ENCODE results near the gene ASB6. TPM values are rescaled to one million over a fixed set of nuclear protein-coding genes. Genes with fewer than 3 reads are reported as not detected.

ASB6 gene
- total RNA-seq, 1 donor from 2014 or later: 18.1 TPM

GRCh38 chr9:129650680-129651235, 8.8 kb upstream of the ASB6 start:
- Mint-ChIP-seq H3K4me3 (ENCODE audit: unreplicated experiment) (no peak overlapping the region), H3K9me3 (ENCODE audit: unreplicated experiment) (no peaks in the 10 kb centered on the region), H3K4me1 (ENCODE audit: unreplicated experiment) (peaks cover 27% of the 10 kb centered on the region), H3K27ac (ENCODE audit: unreplicated experiment) (no peak overlapping the region), H3K27me3 (ENCODE audit: unreplicated experiment) (no peaks in the 10 kb centered on the region), H3K36me3 (ENCODE audit: unreplicated experiment) (no peaks in the 10 kb centered on the region)
- no peak for TF ChIP-seq CTCF (IDR thresholded peaks at IDR 0.05)
- DNase-seq (ENCODE audit: extremely low spot score, unreplicated experiment): no peak

- no peak overlapping the region for H3K4me3 Mint-ChIP-seq (ENCODE audit: unreplicated experiment)
- no peak for DNase-seq (ENCODE audit: extremely low spot score, unreplicated experiment)
- H3K4me1 Mint-ChIP-seq (ENCODE audit: unreplicated experiment): peaks cover 27% of the 10 kb centered on the region
- TF ChIP-seq CTCF (IDR thresholded peaks at IDR 0.05): no peak
- H3K27me3 Mint-ChIP-seq (ENCODE audit: unreplicated experiment): no peaks in the 10 kb centered on the region
- H3K36me3 Mint-ChIP-seq (ENCODE audit: unreplicated experiment): no peaks in the 10 kb centered on the region
- H3K9me3 Mint-ChIP-seq (ENCODE audit: unreplicated experiment): no peaks in the 10 kb centered on the region
- peak overlapping the region; percentile 69 for H3K27ac Mint-ChIP-seq (ENCODE audit: unreplicated experiment)
Observed at GRCh38 chr9:129649726-129650679, 8.1 kb upstream of the ASB6 start.

- H3K4me1 Mint-ChIP-seq (ENCODE audit: unreplicated experiment): peaks cover 19% of the 10 kb centered on the region
- H3K4me3 Mint-ChIP-seq (ENCODE audit: unreplicated experiment): no peak overlapping the region
- H3K27me3 Mint-ChIP-seq (ENCODE audit: unreplicated experiment): no peaks in the 10 kb centered on the region
- no peak overlapping the region for H3K27ac Mint-ChIP-seq (ENCODE audit: unreplicated experiment)
- DNase-seq (ENCODE audit: extremely low spot score, unreplicated experiment): no peak
- H3K36me3 Mint-ChIP-seq (ENCODE audit: unreplicated experiment): no peaks in the 10 kb centered on the region
- no peak for TF ChIP-seq CTCF (IDR thresholded peaks at IDR 0.05)
- H3K9me3 Mint-ChIP-seq (ENCODE audit: unreplicated experiment): no peaks in the 10 kb centered on the region
Observed at GRCh38 chr9:129648764-129649115, 6.8 kb upstream of the ASB6 start.

GRCh38 chr9:129648092-129648763, 6.3 kb upstream of the ASB6 start:
- no peaks in the 10 kb centered on the region for H3K27me3 Mint-ChIP-seq (ENCODE audit: unreplicated experiment)
- no peak overlapping the region for H3K27ac Mint-ChIP-seq (ENCODE audit: unreplicated experiment)
- DNase-seq (ENCODE audit: extremely low spot score, unreplicated experiment): no peak
- no peaks in the 10 kb centered on the region for H3K36me3 Mint-ChIP-seq (ENCODE audit: unreplicated experiment)
- H3K9me3 Mint-ChIP-seq (ENCODE audit: unreplicated experiment): no peaks in the 10 kb centered on the region
- no peak overlapping the region for H3K4me3 Mint-ChIP-seq (ENCODE audit: unreplicated experiment)
- TF ChIP-seq CTCF (IDR thresholded peaks at IDR 0.05): no peak
- peaks cover 18% of the 10 kb centered on the region for H3K4me1 Mint-ChIP-seq (ENCODE audit: unreplicated experiment)

- Mint-ChIP-seq H3K4me1 (ENCODE audit: unreplicated experiment) (peaks cover 18% of the 10 kb centered on the region), H3K4me3 (ENCODE audit: unreplicated experiment) (no peak overlapping the region), H3K27ac (ENCODE audit: unreplicated experiment) (no peak overlapping the region), H3K36me3 (ENCODE audit: unreplicated experiment) (no peaks in the 10 kb centered on the region), H3K27me3 (ENCODE audit: unreplicated experiment) (no peaks in the 10 kb centered on the region), H3K9me3 (ENCODE audit: unreplicated experiment) (no peaks in the 10 kb centered on the region)
- DNase-seq (ENCODE audit: extremely low spot score, unreplicated experiment): no peak
- TF ChIP-seq CTCF (IDR thresholded peaks at IDR 0.05): no peak
Observed at GRCh38 chr9:129647635-129648034, 5.7 kb upstream of the ASB6 start.
